Right lobe of liver (tissue), 4 donors: Measurements from ENCODE around the gene TCOF1.

ENCODE experiments used
- POLR2A ChIP-seq: fragments of 450-650 bp; IDR thresholded peaks from one replicate; pipeline ENCODE4 v1.6.1; 2017; ENCODE audit warnings: antibody characterized with exemption, mild to moderate bottlenecking
- TF ChIP-seq, protein P1 (sequence below), 4 donors: fragments of 200-600 bp in 3 of 4; fragments of 450-650 bp in 1 of 4; IDR thresholded peaks; one replicate each; pipeline versions ENCODE4 v1.5.1 to v1.8.0; 2016 to 2022; ENCODE audit warnings: antibody characterized with exemption in 4 of 4, mild to moderate bottlenecking in 2 of 4
- donor health status: DM: no; HTN: no; CAD: no.
- donor health status: DM: no; HTN: no; CAD: no.
- donor health status: DM: no; HTN: yes; CAD: no.

DNA sequence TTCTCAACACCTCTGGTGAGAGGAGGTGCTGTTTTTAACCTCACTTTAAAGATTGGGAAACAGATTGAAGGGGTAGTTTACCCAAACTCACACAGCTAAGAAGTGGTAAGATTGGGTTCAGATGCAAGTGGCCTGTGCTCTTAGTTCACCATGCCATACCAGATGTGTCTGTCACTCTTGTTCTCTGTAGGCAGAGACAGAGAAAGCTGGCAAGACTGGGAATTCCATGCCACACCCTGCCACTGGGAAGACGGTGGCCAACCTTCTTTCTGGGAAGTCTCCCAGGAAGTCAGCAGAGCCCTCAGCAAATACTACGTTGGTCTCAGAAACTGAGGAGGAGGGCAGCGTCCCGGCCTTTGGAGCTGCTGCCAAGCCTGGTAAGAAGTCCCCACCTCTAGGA, 11.0 kb downstream of the TCOF1 start:
- TF ChIP-seq, protein P1, sequence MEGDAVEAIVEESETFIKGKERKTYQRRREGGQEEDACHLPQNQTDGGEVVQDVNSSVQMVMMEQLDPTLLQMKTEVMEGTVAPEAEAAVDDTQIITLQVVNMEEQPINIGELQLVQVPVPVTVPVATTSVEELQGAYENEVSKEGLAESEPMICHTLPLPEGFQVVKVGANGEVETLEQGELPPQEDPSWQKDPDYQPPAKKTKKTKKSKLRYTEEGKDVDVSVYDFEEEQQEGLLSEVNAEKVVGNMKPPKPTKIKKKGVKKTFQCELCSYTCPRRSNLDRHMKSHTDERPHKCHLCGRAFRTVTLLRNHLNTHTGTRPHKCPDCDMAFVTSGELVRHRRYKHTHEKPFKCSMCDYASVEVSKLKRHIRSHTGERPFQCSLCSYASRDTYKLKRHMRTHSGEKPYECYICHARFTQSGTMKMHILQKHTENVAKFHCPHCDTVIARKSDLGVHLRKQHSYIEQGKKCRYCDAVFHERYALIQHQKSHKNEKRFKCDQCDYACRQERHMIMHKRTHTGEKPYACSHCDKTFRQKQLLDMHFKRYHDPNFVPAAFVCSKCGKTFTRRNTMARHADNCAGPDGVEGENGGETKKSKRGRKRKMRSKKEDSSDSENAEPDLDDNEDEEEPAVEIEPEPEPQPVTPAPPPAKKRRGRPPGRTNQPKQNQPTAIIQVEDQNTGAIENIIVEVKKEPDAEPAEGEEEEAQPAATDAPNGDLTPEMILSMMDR (IDR thresholded peaks at IDR 0.05): no peak
- TF ChIP-seq POLR2A: no peak
